CD4-positive, alpha-beta T cell treated with Interleukin-2 at 100 ng/mL for 4 hours (primary cell): ENCODE data around the gene TRUB1.

Experiments
- DNase-seq: peaks from one replicate; pipeline ENCODE4 v3.0.0-alpha.2; 2020; ENCODE audit warnings: low spot score

Gene TRUB1

GRCh38 chr10:114975091-114975490 is 37.1 kb downstream of the TRUB1 start:
- no peak for DNase-seq

DNA sequence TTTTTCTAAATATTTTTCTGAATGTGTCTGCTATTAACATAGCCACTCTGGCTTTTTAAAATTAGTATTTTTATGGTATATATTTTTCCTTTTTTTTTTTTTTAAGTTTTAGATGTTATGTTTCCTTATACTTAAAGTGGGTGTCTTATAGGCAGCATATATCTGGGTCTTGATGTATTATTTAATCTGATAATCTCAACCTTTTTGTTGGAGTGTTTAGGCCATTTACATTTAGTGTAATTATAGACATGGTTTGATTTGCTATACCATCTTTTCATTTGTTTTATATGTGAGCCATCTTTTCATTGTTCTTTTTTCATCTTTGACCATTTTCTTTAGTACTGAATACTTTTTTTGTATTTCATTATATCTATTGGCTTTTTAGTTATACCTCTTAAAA is 45.0 kb downstream of the TRUB1 start:
- DNase-seq, result no peak

GRCh38 chr10:114987995-114988394 is 50.0 kb downstream of the TRUB1 start:
- DNase-seq, result no peak

DNA sequence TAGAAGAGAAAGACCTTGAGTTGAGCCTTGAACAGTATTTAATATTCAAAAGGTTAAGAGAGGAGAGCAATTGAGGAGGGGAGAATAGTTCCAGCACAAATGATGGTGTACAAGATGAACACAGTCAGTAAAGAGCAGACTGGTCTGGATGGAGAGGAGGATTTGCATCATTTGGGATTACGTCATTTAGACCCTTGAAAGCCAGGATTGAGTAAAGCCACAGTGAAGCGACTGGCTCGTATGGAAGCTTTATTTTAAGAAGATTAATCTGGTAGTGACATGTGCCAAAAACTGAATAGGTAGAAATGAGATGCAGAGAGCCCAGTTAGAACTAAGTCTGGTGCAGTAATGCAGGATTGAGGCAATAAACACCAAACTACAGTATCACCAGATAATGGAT is 52.6 kb downstream of the TRUB1 start:
- DNase-seq, result no peak

DNA sequence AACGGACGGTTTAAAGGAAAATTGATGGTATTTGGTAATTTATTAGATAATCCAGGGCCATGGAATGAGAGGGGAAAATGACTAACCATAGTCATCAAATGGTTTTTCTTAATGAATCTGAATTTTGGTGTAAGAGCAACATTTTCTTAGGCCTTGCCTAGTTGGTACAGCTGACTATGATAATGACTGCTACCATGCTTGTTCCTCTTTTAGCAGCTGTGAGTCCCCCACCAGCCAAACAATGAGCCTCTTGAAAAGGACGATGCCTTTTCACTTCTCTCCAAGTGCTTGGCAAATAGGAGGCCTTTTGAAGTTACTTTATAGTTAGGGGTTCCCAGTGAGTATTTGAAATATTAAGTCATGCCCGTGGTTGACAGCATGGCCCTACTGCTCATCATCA is 53.0 kb downstream of the TRUB1 start:
- no peak for DNase-seq

DNA sequence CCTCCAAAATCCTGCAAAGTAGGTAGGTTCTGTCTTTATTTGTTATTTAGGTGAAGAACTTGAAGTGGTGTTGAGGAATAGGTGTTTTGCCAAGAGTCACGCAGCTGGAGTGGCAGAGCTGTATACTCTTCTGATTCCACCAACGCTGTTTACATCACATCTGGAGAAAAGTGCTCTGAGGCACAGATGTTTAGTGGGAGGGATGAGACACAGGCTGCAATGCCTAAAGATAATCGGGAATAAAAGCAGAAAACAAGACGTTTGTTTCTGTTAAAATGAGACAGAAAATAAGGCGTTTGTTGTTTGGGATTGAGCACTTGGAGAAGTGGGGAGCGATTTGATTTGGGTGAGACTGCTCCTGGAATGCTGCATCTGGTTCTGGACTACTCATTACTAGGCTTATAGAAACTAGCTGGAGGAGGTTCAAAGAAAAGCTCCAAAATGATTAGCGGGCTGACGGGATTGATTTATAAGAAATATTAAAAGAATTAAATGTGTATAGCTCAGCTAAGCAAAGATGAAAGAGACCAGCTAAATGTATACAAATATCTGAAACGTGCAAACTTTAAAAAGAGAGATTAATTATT is 54.3 kb downstream of the TRUB1 start:
- DNase-seq, result no peak

DNA sequence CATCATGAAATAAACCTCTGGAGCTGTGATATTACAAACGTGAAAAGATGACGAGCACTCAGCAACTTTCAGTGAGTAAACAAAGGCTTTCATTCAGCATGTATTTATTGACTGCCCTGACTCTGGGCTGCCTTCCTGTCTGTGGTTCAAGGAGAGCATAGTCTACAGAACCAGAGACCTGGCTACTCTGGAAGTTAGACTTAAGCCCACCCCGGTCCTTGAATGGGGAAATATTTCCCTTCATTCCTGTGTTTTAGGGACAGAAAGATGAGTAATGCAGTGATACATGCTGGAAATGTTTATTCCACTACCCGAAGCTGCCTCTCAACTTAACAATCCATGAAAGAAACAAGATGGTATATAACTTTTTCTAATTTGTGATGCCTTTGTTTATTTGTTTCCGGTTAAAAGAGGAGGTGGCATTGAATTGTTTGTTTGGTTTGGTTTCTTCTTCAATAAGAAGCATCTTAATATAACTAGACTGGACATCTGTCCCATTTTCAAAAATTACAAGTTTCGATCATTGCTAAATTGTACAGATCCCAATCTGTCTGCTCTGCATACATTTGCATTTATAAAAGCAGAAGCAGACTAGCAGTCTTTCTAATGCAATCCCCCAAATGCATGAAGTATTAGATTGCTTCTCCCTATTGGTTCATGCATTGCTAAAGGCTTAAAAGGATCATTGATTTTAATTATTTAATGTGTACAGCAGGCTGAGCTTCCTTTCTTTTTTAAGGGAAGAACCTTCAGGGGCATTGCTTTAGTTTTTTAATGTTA is 57.7 kb downstream of the TRUB1 start:
- no peak for DNase-seq

- no peak for DNase-seq
Observed at GRCh38 chr10:114996542-114996941, 58.5 kb downstream of the TRUB1 start.

- DNase-seq, result no peak
Observed at GRCh38 chr10:114998993-114999392, 61.0 kb downstream of the TRUB1 start.

DNA sequence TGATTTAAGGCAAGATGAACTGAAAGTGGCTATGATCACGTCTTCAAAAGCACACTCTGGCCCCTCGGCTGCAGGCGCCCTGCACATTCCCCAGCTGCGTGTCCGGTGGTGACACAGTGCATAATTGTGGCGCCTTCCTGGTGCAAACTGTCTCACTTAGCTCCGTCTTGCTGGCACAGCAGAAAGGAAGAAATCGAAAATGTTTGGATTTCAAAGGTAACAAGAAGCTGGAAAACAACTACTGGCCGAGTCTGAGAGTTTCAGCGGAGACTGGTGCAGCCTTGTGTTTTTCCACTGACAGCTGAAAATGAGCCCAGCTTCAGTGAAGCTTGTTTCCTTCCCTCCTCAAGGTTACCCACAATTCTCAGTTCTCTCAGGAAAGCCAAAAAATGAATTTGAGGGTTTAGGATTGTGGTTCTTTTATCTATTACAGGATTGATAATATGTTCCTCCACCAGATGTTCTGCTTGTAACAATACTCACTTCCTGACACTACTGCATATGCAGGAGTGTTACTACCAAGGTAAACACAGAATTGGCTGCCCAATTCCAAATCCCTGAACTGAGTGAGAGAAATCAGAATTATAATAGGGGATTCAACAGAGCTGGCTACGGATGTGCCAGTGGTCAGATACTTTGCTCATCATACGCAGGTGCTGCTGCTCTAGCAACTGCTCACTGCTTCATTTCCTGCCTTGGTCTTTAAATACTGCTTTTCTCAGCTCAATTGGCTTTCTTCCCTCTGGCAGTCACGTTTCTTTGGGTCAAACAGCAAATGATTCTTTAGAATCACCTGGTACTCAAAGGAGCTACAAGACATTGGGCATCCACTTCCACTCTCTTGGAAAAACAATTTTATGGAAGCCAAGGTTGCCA is 63.7 kb downstream of the TRUB1 start:
- no peak for DNase-seq

DNA sequence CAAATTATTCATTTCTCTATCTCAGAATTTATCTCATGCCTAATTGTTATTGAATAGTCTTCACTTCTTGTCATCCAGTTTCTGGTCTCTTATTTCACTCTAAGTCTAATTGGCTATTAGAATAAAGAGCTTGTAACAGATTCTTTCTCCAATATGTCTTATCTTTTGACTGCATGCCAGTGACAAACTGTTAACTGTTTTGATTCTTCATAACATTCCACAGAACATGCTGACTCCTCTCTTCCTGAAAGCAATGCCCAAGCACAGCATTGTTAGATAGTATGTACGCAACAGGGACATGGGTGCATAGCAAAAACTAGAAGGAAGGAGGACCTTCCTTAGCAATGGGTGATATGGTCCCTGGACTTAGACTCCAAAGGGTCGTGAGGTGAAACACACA is 65.4 kb downstream of the TRUB1 start:
- no peak for DNase-seq

DNA sequence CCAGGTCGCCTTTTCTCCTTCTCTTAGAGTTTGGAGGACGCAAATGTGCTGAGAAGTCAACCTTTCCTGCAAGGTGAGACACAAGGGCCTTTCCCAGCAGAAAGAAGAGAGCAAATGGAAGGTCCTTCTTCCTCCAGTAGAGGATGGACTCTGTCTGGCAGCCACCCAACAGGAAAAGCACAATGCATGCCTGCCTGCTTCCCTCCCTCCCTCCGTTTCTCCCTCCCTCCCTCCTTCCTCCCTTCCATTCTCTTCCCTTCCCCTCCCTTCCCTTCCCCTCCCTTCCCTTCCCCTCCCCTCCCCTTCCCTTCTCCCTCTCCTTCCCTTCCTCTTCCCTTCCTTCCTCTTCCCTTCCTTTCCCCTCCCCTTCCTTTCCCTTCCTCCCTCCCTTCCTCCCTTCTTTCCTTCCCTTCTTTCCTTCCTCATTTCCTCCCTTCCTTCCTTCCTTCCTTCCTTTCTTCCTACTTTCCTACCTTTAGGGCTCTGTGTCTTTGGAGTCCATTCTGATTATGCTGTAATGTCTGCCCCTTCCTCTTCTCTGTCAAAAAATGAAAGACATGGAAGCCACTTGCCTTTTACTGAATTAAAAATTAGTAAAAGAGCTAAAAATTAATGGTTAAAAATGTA is 66.4 kb downstream of the TRUB1 start:
- no peak for DNase-seq

- DNase-seq, result no peak
Observed at GRCh38 chr10:115005771-115006170, 67.8 kb downstream of the TRUB1 start.

DNA sequence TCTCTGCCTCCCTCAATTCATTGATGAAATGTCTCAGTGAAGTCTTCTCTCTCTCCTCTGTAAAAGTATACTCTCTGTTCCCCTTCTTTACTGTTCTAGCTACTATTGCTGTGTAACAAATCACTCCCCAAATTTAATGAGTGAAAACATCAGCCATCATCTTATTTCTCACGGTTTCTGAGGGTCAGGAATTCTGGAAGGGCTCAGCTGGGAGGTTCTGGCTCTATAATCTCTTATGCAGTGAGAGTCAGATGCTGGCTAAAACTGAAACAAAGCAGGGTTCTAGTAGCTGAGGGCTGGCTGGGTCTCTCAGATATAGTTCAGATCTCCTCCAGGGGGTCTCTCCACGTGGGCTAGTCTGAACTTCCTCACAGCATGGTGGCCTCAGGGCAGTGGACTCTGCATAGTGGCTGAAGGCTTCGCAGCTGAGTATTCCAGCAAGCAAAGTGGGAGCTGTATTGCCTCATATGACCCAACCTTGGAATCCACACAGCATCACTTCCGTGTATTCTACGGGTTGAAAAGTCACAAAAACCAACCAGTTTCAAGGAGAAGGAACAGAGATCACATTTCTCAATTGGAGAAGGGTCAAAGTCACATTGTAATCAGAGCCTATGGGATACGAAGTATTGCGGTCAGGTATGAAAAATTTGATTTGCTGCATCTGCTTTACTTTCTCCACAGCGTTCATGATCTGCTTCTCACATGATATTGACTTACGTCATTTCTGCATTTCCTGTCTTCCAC is 80.4 kb downstream of the TRUB1 start:
- no peak for DNase-seq

DNA sequence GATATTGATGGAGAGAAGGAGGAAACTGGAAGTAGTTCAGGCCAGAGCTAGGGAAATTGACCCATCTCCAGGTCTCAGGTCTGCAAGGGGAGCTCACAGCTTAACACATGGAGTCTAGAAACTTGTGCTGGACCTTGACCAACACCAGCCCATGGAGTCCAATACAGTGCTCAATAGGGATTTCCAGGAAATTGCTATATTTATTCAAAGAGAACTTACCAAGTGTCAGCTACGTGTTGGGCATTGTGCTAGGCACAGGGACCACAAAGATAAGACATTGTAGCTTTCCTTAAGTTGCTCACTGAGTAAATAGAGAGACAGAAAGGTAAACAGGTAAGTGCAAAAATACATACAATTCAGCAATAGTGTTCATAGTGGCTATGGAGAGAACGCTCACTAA is 82.5 kb downstream of the TRUB1 start:
- no peak for DNase-seq

- DNase-seq, result no peak
Observed at GRCh38 chr10:115022733-115023132, 84.7 kb downstream of the TRUB1 start.

DNA sequence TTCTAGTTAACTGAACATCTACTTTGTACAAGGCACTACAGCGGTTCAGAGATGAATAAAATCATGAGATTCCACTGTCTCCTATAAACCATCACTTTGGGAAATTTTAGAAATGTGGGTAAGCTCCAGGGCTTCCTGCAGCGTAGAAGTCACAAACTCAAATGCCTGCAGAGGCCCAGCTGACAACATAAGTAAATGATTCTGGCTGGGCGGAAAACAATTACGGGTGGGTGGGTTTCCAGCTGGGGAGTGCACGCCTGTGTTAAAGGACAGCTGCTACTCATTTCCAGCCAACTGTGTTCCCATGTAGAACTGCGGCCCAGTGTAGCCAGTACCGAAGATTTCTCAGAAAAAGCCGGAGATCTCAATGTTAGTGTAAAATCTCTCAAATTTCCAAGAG is 85.7 kb downstream of the TRUB1 start:
- DNase-seq, result no peak

DNA sequence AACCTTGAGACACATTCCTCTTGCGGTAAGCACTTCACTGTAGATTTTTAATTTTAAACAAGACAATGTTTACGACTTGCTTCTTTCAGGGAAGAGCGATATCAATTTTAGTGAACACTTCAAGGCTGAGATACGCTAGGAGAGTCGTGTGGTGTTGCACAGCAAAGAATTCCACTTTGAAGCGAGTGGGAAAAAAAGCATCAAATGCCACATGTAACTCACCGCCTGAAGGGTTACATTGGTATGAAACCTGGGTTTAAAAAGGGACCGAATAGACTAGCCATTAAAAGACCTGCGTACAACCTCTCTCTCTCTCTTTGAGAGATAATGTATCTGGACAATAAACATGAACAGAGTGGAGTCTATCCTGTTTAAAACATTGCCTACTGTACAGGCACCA is 86.4 kb downstream of the TRUB1 start:
- no peak for DNase-seq

- no peak for DNase-seq
Observed at GRCh38 chr10:115026056-115026745, 88.2 kb downstream of the TRUB1 start.

DNA sequence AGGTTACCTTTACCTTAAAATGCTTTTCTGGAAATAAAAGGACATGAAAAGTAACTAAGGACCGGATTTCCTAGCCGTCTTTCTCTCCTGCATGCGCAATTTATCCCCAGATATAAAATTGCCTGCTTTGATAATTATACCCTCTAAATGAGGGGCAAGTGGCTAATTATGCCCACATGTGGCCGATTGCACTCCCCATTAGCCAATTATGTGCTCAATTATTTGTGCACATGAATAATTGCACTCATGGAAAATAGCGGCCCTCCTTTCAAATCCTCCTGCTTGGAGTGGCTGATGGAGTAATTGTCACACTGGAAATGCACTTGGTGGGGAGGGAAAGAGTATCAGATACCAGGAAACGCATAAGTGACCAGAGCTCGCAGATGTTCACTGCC is 88.7 kb downstream of the TRUB1 start:
- no peak for DNase-seq
